Medulla oblongata (tissue), 1 donor: ENCODE data around the gene ALOX15.
"Not testable (repeated sequence)": the region's sequence is repeated elsewhere in the genome, so short reads cannot be mapped to it uniquely, and the experiment has no call there.

Experiments used
- DNase-seq: peaks from one replicate; pipeline ENCODE4 v3.0.0-alpha.2; 2015; ENCODE audit errors: extremely low spot score

Gene ALOX15

DNA sequence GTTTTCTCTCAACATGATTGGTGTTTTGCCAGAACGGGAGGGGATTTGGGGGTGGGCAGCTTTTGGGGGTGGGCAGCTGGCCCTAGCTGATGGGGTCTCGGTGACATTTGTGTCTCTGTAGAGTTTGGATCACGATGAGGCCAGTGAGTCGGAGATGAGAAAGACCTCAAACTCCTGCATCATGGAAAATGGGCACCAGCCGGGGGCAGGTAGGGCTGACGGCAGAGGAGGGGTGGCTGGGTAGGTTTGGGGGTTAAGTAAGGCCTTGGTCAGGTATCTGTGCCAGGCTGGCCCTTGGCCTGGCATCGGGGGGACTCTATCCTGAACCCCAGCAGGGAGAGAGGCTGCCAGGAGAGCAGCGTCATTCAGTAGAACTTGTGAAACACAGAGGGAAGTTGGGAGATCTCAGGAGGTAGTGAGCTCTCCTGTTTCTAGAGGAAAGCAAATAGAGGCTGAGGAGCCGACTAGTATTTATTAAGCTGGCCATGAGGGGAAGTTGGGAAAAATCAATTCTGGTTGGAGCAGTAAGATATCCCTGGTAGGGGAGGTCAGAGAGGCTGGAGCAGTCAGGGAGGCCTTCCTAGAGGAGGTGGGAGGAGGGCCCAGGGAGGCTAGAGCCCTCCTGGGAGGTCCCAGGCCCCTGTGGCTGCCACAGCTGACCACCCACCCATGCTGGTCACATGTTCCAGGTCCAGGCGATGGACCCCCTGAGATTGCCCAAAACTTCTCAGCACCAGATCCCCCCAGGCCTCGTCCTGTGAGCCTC is 49.1 kb downstream of the ALOX15 start:
- DNase-seq, result no peak

DNA sequence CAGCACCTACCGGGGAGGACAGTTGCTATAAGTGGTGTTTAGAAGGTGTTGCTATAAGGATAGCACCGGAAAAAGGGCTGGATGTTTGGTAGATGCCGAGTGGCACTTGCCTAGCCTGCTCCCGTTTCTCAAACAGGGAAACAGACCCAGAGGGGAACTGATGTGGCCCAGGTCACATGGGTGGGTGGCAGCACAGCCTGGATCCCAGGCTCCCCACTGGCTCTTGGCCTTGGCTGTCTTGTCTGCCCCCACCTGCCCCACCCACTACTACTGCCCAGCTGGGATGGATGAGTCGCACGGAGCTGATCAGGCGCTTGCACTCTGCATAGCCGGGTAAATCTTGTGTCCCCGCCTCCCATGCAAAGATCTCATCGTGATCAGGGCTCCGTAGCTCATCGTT is 49.9 kb downstream of the ALOX15 start:
- no peak for DNase-seq

DNA sequence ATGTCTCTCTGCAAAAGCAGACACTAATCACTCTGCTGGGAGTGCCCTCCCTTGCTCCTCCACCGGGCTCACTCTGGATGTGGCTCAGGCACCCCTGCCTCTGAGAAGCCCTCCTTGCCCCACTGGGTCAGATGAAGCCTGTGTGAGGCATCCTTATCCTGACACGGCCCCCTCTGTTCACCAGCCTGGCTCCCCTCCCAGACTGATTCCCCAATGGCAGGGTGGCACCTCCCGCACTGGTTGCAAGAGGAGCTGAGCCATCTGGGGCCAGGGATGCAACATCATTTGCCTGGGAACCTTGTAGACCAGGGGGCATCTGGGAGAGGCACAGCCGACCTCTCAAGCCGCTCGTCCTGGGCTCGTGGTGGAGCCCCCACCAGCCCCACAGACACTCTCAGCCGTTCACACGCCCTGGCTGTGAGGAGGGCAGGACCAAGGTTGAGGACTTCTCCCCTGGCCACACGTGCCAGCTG is 50.5 kb downstream of the ALOX15 start:
- no peak for DNase-seq

DNA sequence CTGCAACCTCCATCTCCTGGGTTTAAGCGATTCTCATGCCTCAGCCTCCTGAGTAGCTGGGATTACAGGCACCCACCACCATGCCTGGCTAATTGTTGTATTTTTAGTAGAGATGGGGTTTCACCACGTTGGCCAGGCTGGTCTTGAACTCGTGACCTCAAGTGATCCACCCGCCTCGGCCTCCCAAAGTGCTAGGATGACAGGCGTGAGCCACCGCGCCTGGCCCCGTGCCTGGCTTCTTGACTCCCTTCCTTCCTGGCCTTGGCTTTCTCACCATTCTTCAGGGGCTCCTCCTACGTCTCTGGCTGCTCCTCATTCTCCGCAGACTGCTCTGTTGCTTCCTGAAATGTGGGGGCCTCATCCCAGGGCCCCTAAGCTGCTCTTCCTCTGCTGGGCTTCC is 51.4 kb downstream of the ALOX15 start:
- DNase-seq, result not testable (repeated sequence)

DNA sequence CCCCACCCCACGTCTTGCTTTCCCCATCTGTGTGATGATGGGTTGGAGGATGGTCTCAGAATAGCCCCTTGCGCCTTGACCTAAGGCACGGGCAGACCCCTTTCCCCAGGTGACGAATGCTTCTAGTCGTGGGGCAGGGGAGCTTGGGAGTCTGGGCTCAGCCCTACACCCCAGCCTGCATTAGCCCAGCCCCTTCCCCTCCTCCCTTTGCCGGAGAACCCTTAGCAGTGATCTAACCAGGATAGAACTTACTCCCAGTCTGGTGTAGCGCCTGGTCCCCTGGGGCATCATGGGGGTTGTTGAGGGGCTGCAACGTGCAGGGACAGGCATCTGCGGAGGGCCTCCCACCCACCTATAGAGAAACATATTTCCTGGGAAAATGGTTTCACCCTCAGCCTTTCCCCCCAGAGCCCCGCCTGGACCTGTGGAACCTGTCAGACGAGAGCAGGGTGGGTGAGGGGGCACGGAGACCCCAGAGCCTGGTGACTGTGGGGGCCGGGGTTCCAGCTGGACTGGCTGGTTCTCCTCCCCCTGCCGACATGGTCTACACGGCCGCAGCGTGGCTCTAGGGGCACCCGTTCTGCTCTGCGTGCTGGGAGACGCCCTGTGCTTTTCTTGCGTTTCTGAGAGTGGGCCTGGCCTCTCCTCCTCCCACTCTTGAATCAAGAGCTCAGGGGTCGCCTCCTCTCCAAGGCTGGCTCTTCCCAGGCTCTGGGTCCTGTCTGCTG is 52.4 kb downstream of the ALOX15 start:
- DNase-seq, result no peak

DNA sequence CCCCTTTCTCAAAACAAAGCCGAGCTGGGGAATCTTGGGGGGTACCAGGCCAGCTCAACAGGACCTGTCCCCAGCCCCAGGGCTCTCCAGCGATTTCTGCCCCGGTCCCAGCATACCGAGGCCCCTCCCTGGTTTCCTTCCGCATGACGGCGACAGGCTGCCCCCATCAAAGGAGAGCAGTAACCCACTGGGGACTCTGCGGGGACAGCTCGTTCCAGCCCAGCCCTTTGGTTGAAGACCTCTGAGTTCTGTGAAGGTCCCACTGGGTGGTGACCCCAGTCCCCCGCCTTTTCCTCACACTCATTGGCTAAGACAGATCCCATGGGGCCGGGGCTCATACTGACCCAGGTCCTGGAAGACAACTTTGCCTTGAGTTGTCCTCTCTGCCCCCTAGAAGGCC is 53.1 kb downstream of the ALOX15 start:
- DNase-seq, result no peak

DNA sequence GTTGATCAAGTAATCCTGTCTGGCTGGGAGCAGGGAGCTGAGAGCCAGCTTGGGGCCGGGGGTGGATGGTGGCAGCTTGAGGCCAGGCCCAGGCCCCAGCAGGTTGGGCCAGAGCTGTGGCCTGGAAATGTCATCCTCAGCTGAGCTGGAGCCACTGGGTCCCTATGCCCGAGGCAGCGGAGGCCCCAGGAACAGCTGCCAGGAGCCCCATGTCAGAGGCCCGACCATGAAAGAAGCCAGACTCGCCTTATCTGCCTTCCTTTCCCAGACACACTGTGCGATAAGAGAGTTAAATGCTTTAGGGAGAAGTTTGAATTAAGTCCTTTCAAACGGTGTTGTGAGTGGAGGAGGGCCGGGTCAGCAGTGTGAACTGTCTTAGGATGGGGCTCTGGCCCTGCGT is 53.7 kb downstream of the ALOX15 start:
- no peak for DNase-seq

DNA sequence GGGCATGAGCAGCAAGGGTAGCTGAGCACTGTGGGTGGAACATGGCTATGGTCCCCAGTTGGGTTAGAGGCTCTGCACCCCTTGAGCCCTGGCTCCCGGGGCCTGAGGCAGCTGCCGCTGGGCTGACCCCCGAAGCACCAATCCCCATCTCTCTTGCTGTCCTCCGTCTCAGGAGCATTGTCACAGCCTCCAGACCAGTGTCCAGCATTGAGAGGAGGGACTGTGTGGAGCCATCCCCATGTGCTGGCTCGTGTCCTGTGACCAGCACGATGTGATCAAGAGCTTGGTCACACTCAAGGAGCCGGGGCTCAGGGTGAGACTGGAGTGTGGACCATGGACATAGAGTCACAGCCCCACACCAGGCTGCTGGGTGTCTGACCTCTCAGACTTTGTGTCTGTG is 54.3 kb downstream of the ALOX15 start:
- DNase-seq, result no peak

DNA sequence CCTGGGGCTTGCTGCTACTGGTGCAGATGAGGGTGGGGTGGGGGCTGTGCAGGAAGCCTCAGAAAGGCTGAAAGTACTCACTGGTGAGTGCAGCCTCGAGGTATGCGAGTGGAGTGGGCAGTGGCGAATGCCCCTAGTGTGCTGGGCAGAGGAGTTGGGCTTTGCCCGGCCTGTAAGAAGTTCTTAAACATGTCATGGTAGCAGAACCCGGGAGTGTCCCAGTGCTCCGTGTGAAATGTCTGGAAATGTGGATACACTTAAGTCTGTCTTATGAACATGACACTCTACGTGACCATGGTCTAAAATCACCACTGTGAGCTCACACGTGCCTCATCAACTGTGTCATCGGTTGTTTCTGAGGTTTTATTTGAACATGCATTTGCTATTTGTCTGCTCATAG is 55.4 kb downstream of the ALOX15 start:
- DNase-seq, result no peak

DNA sequence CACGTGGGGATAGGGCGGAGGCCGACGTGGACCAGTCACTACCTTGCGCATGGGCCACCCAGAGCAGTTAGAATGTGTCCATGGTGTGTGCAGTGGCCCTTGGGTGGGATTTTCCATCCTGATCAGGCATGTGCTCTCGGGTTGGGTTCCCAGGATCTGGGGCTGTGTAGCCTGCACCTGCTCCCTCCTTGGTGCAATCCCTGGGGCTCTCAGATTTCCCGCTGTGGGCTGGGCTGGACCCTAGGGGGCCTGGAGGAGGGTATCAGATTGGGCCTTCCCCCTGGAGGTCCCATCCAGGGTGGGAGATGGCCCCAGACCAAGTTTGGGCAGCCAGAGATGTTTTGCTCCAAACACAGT is 55.9 kb downstream of the ALOX15 start:
- DNase-seq, result no peak

DNA sequence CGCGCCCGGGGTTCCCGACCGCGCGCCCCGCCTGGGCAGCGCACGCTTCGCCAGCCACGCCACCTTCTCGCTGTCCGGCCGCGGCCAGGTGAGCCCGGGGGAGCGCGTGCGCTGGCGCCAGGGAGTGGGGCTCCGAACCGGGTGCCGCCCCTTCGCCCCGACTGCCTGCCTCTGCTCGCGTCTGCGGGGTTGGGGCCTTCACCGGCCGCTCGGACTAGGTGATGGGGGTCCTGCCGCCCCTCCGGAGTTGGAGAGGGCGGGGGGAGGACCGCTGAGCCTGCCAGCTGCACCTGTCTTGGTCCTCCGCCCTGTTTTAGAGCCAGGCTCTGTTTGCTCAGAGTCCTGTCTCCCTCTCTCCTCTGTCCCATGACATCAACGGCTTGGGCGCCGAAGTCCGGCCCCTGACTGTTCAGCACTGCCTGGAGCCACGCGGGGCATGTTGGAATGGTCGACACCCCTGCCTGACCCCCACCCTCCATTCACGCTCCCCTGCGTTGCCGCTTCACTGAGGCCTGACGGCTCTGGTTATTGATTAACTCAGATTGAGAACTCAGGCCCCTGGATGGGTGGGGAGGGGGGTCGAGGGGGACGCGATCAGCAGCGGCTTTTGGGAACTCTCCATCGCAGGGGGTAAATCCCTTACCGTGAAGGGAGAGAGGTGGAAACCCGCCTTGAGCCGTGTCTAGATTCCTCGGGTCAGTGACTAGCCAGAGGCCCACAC is 56.4 kb downstream of the ALOX15 start:
- DNase-seq, result no peak

DNA sequence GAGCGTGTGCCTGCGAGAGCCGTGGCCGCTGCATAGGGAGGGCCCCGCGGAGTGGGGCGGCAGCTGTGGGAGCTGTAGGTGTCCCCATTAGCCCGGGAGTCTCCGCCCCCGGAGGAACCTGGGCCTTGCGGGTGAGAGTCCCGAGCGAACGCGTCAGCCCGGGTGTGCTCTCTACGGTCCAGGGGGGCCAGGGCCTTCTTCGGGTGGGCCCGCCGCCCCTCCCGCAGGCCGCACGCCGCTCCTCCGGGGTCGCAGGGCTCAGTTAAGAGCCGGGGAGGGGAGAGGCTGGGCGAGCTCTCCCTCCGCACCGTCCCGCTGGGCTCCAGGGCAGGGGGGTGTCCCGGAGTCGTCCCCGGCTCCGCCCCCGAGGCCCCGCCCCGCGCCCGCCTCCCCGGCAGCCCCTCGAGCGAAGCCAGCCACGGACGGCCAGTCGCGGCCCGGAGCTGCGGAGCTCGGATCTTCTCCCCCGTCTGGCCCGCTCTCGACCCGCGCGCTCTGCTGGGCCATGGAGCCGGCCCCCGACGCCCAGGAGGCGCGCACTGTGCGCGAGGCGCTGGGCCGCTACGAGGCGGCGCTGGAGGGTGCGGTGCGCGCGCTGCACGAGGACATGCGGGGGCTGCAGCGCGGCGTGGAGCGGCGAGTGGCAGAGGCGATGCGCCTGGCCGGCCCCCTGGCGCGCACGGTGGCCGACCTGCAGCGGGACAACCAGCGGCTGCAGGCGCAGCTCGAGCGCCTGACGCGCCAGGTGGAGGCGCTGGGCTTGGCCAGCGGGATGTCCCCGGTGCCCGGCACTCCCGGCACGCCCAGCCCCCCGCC is 57.2 kb downstream of the ALOX15 start, which contains the start of gene SMTNL2:
Gene SMTNL2 (plus strand): TSS at position 429 of the 816 bp plus-strand sequence. CDS start 77 bp downstream, at position 506.
- DNase-seq, result no peak

DNA sequence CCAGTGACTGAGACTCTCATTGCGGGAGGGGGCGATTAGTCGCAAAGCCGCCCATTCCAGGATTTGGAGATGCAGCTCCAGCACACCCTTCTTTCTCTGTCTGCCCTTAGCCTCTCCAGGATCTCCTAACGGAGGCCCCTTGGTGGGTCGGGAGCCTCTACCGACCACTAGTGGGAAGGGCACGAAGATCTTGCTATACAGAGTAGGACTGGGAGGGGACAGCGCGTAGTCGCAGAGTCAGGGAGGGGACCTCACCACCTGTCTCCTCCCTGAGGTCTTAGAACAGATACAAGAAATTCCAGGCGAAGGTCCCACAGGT is 57.7 kb downstream of the ALOX15 start:
- DNase-seq, result peak; percentile 12

DNA sequence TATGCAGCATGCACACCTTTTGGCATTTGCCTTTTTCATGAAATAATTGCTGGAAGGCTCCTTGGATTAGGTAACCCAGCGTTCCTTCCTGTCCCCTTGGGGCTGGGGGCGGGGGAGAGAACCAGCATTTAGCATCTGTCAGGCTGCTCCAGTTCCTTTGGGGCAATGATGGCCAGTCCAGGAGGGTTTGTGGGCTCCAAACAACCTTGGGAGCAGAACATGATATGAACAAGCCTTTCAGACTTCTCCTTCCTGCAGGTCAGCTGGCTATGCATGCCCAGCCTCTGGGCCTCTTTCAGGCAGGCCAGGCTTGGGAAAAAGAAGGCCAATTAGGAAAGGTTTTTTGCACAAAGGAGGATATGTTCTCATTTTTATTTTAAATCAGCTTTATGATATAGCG is 58.3 kb downstream of the ALOX15 start:
- DNase-seq, result no peak

DNA sequence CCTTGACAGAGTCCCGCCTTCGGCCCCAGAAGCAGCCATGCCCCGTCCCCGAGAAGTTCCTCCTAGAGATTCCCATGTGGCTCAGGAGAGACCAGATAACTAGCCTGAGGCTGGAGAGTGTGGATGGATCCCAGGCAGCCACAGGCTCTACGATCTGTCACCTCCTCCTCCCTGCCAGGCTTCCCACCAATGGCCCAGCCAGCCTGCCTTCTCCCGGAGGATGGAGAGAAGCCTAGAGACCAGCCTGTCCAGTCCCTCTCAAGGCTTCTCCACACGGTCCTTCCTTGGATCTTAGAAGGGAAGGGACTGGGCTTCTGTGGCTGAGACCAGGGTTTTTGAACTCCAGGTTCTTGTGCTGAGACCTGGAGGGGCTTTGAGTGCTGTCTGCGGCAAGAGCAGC is 58.8 kb downstream of the ALOX15 start:
- no peak for DNase-seq

DNA sequence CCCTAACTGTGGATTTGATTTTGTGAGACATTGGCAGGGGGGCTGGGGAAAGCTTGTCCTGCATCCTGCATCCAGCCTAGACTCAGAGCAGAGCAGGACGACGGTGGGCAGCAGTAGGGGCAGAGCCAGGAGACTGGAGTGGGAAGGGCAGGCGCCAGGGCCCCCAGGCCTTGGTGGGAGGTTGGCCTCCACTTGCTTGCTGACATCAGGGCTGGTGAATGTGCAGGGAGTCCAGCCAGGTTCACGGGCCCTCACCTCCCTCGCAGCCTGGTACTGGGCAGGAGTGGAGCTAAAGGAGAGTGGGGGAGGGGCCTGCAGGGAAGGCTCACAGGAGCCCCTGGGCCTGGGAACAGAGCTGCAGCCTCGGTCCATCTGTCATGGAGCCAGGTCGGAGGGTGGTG is 59.4 kb downstream of the ALOX15 start:
- DNase-seq, result no peak
